22Rv1 (cell line): ENCODE results near the gene SPRY4.

Experiments
- ZFX ChIP-seq: fragments of 450-650 bp; IDR thresholded peaks from 2 replicates; pipeline ENCODE4 v1.6.1; 2017; ENCODE audit warnings: antibody characterized with exemption, borderline replicate concordance
- TF ChIP-seq, protein P1 (sequence below): fragments of 450-650 bp; IDR thresholded peaks from 2 replicates; pipeline ENCODE4 v1.5.1; 2017; ENCODE audit warnings: mild to moderate bottlenecking

GRCh38 chr5:142320851-142321560 lies 3.8 kb downstream of the SPRY4 start:
- TF ChIP-seq, protein P1, sequence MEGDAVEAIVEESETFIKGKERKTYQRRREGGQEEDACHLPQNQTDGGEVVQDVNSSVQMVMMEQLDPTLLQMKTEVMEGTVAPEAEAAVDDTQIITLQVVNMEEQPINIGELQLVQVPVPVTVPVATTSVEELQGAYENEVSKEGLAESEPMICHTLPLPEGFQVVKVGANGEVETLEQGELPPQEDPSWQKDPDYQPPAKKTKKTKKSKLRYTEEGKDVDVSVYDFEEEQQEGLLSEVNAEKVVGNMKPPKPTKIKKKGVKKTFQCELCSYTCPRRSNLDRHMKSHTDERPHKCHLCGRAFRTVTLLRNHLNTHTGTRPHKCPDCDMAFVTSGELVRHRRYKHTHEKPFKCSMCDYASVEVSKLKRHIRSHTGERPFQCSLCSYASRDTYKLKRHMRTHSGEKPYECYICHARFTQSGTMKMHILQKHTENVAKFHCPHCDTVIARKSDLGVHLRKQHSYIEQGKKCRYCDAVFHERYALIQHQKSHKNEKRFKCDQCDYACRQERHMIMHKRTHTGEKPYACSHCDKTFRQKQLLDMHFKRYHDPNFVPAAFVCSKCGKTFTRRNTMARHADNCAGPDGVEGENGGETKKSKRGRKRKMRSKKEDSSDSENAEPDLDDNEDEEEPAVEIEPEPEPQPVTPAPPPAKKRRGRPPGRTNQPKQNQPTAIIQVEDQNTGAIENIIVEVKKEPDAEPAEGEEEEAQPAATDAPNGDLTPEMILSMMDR: no peak
- no peak for TF ChIP-seq ZFX
